ENCODE measurements around the gene TRABD2B.

TRABD2B gene

GRCh38 chr1:47808612-47809011 lies 188.6 kb downstream of the TRABD2B start:
- no peak for DNase-seq (ENCODE audit: low read depth in 1 of 2, low spot score in 1 of 2)

GRCh38 chr1:47805921-47806361 lies 191.2 kb downstream of the TRABD2B start:
- no peak for DNase-seq (ENCODE audit: low read depth in 1 of 2, low spot score in 1 of 2)

GRCh38 chr1:47805018-47805417 lies 192.2 kb downstream of the TRABD2B start:
- no peak for DNase-seq (ENCODE audit: low read depth in 1 of 2, low spot score in 1 of 2)

- DNase-seq (ENCODE audit: low read depth in 1 of 2, low spot score in 1 of 2): no peak
Measured at GRCh38 chr1:47803815-47804501, 193.2 kb downstream of the TRABD2B start.

GRCh38 chr1:47797575-47797974 lies 199.6 kb downstream of the TRABD2B start:
- DNase-seq (ENCODE audit: low read depth in 1 of 2, low spot score in 1 of 2): no peak

GRCh38 chr1:47796626-47797025 lies 200.6 kb downstream of the TRABD2B start:
- no peak for DNase-seq (ENCODE audit: low read depth in 1 of 2, low spot score in 1 of 2)

- no peak for DNase-seq (ENCODE audit: low read depth in 1 of 2, low spot score in 1 of 2)
Measured at GRCh38 chr1:47795102-47795501, 202.1 kb downstream of the TRABD2B start.

GRCh38 chr1:47794530-47794929 lies 202.7 kb downstream of the TRABD2B start:
- no peak for DNase-seq (ENCODE audit: low read depth in 1 of 2, low spot score in 1 of 2)

- no peak for DNase-seq (ENCODE audit: low read depth in 1 of 2, low spot score in 1 of 2)
Measured at GRCh38 chr1:47794081-47794480, 203.1 kb downstream of the TRABD2B start.

GRCh38 chr1:47793563-47793962 lies 203.6 kb downstream of the TRABD2B start:
- no peak for DNase-seq (ENCODE audit: low read depth in 1 of 2, low spot score in 1 of 2)

GRCh38 chr1:47792779-47793178 lies 204.4 kb downstream of the TRABD2B start:
- DNase-seq (ENCODE audit: low read depth in 1 of 2, low spot score in 1 of 2): no peak

- DNase-seq (ENCODE audit: low read depth in 1 of 2, low spot score in 1 of 2): no peak
Measured at GRCh38 chr1:47791879-47792608, 205.1 kb downstream of the TRABD2B start.

GRCh38 chr1:47788761-47789160 lies 208.4 kb downstream of the TRABD2B start:
- no peak for DNase-seq (ENCODE audit: low read depth in 1 of 2, low spot score in 1 of 2)

- DNase-seq (ENCODE audit: low read depth in 1 of 2, low spot score in 1 of 2): no peak
Measured at GRCh38 chr1:47787560-47787959, 209.6 kb downstream of the TRABD2B start.

GRCh38 chr1:47786316-47786715 lies 210.9 kb downstream of the TRABD2B start:
- no peak for DNase-seq (ENCODE audit: low read depth in 1 of 2, low spot score in 1 of 2)

- DNase-seq (ENCODE audit: low read depth in 1 of 2, low spot score in 1 of 2): no peak
Measured at GRCh38 chr1:47785561-47786271, 211.5 kb downstream of the TRABD2B start.

GRCh38 chr1:47785118-47785517 lies 212.1 kb downstream of the TRABD2B start:
- DNase-seq (ENCODE audit: low read depth in 1 of 2, low spot score in 1 of 2): no peak

- no peak for DNase-seq (ENCODE audit: low read depth in 1 of 2, low spot score in 1 of 2)
Measured at GRCh38 chr1:47784497-47784822, 212.7 kb downstream of the TRABD2B start.

GRCh38 chr1:47783638-47784496 lies 213.3 kb downstream of the TRABD2B start:
- no peak for DNase-seq (ENCODE audit: low read depth in 1 of 2, low spot score in 1 of 2)

GRCh38 chr1:47782414-47783166 lies 214.6 kb downstream of the TRABD2B start:
- no peak for DNase-seq (ENCODE audit: low read depth in 1 of 2, low spot score in 1 of 2)
